ENCODE data around the gene WWP2.
"Not testable (repeated sequence)": the region's sequence is repeated elsewhere in the genome, so short reads cannot be mapped to it uniquely, and the experiment has no call there.

Gene WWP2

GRCh38 chr16:69745959-69746358 lies 16.2 kb upstream of the WWP2 start:
- DNase-seq (ENCODE audit: low read depth) = no peak

GRCh38 chr16:69747115-69747514 lies 15.0 kb upstream of the WWP2 start:
- no peak for DNase-seq (ENCODE audit: low read depth)

GRCh38 chr16:69748694-69749345 lies 13.3 kb upstream of the WWP2 start:
- no peak for DNase-seq (ENCODE audit: low read depth)

- DNase-seq (ENCODE audit: low read depth) = no peak
Observed at GRCh38 chr16:69754143-69754468, 8.0 kb upstream of the WWP2 start.

GRCh38 chr16:69754469-69755310 lies 7.4 kb upstream of the WWP2 start, which contains the start of gene NOB1:
Gene NOB1, minus strand, starts transcription at chr16:69754926. Its CDS starts 16 bp downstream, at chr16:69754910.
- peak; percentile 95 for DNase-seq (ENCODE audit: low read depth)

- DNase-seq (ENCODE audit: low read depth) = no peak
Observed at GRCh38 chr16:69756705-69757104, 5.4 kb upstream of the WWP2 start.

GRCh38 chr16:69757375-69757774 lies 4.8 kb upstream of the WWP2 start:
- DNase-seq (ENCODE audit: low read depth) = not testable (repeated sequence)

- peak; percentile 63 for DNase-seq (ENCODE audit: low read depth)
Observed at GRCh38 chr16:69762814-69763598, 874 bp downstream of the WWP2 start.

- peak; percentile 15 for DNase-seq (ENCODE audit: low read depth)
Observed at GRCh38 chr16:69763599-69763942, 1.4 kb downstream of the WWP2 start.

GRCh38 chr16:69767459-69768229 lies 5.5 kb downstream of the WWP2 start:
- no peak for DNase-seq (ENCODE audit: low read depth)

- DNase-seq (ENCODE audit: low read depth) = no peak
Observed at GRCh38 chr16:69768666-69769065, 6.5 kb downstream of the WWP2 start.

GRCh38 chr16:69769404-69769803 lies 7.3 kb downstream of the WWP2 start:
- no peak for DNase-seq (ENCODE audit: low read depth)

- no peak for DNase-seq (ENCODE audit: low read depth)
Observed at GRCh38 chr16:69771651-69771967, 9.5 kb downstream of the WWP2 start.

GRCh38 chr16:69773260-69773947 lies 11.3 kb downstream of the WWP2 start:
- peak; percentile 54 for DNase-seq (ENCODE audit: low read depth)

GRCh38 chr16:69775563-69775962 lies 13.4 kb downstream of the WWP2 start:
- DNase-seq (ENCODE audit: low read depth) = no peak

GRCh38 chr16:69779724-69780123 lies 17.6 kb downstream of the WWP2 start:
- no peak for DNase-seq (ENCODE audit: low read depth)

GRCh38 chr16:69781118-69781517 lies 19.0 kb downstream of the WWP2 start:
- DNase-seq (ENCODE audit: low read depth) = no peak

- no peak for DNase-seq (ENCODE audit: low read depth)
Observed at GRCh38 chr16:69784586-69784985, 22.5 kb downstream of the WWP2 start.

- no peak for DNase-seq (ENCODE audit: low read depth)
Observed at GRCh38 chr16:69787883-69788282, 25.8 kb downstream of the WWP2 start.

- not testable (repeated sequence) for DNase-seq (ENCODE audit: low read depth)
Observed at GRCh38 chr16:69791391-69791847, 29.3 kb downstream of the WWP2 start.

GRCh38 chr16:69793526-69793925 lies 31.4 kb downstream of the WWP2 start:
- DNase-seq (ENCODE audit: low read depth) = no peak

- DNase-seq (ENCODE audit: low read depth) = no peak
Observed at GRCh38 chr16:69794486-69794885, 32.4 kb downstream of the WWP2 start.

Measured in iris pigment epithelial cell (primary cell).